Lower leg skin (tissue), 4 donors: Measurements from ENCODE around the gene TASP1. TPM values are rescaled to one million over a fixed set of nuclear protein-coding genes. Genes with fewer than 3 reads are reported as not detected.

Experiments used
- DNase-seq, 2 donors: peaks; one replicate each; pipeline ENCODE4 v3.0.0-alpha.2; 2019; ENCODE audit warnings: low spot score in 2 of 2
- H3K4me3 ChIP-seq: fragments of 200-600 bp; sonication (generic); 2 replicates; pipeline ENCODE4 v1.5.1; 2017; ENCODE audit warnings: mild to moderate bottlenecking, low read depth; ENCODE audit not compliant: poor library complexity, severe bottlenecking
- POLR2A ChIP-seq, 2 donors: fragments of 450-650 bp; IDR thresholded peaks; one replicate each; pipeline ENCODE4 v1.6.1; 2016 to 2017; ENCODE audit warnings: antibody characterized with exemption in 2 of 2, mild to moderate bottlenecking in 1 of 2, moderate library complexity in 1 of 2
- WGBS, 2 donors: methylation state at CpG; one replicate each; pipeline ENCODE4 v1.1.5; 2018; 5-methylcytosine and 5-hydroxymethylcytosine counted together
- intact Hi-C: fragments of 100-400 bp; cut with DNase I; formaldehyde crosslinking; loops from one replicate; pipeline ENCODE4 v1.15.0; 2023; ENCODE audit warnings: low total_unique reads
- total RNA-seq, 4 donors: library from RNA; depleted of rRNA; stranded (reverse); fragments of >200 nt; gene quantifications; one replicate each; pipeline ENCODE4 v1.1.0, GENCODE V29; 2016
- TF ChIP-seq, protein P1 (sequence below), 3 donors: fragments of 450-650 bp; IDR thresholded peaks; one replicate each; pipeline ENCODE4 v1.5.1; 2016; ENCODE audit warnings: antibody characterized with exemption in 3 of 3, mild to moderate bottlenecking in 3 of 3, moderate library complexity in 2 of 3

The TASP1 gene
- total RNA-seq, 4 donors from 2014 or later: 9.0 to 18.3 (median 12.7) TPM

DNA sequence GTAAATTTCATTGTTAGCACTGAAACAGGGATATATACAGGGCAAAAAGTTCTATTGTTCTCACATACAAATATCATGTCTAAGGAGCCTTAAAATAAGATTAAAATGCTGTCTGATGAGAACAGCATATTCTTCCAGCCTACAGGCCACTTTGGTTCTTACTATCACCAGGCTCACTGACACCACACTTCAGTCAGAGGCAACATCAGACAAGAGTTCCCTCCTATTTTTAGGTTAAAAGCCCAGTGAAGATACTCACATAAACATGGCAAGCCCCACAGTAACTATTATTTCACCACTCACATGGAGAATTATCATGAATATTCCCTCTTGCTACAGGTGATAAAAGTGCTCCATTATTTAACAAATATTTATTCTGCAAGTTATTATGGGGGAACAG is 241.9 kb downstream of the TASP1 start:
- H3K4me3 ChIP-seq: no peak overlapping the region
- no peak for TF ChIP-seq POLR2A (IDR thresholded peaks at IDR 0.05)
- TF ChIP-seq, protein P1, sequence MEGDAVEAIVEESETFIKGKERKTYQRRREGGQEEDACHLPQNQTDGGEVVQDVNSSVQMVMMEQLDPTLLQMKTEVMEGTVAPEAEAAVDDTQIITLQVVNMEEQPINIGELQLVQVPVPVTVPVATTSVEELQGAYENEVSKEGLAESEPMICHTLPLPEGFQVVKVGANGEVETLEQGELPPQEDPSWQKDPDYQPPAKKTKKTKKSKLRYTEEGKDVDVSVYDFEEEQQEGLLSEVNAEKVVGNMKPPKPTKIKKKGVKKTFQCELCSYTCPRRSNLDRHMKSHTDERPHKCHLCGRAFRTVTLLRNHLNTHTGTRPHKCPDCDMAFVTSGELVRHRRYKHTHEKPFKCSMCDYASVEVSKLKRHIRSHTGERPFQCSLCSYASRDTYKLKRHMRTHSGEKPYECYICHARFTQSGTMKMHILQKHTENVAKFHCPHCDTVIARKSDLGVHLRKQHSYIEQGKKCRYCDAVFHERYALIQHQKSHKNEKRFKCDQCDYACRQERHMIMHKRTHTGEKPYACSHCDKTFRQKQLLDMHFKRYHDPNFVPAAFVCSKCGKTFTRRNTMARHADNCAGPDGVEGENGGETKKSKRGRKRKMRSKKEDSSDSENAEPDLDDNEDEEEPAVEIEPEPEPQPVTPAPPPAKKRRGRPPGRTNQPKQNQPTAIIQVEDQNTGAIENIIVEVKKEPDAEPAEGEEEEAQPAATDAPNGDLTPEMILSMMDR (IDR thresholded peaks at IDR 0.05): no peak
- DNase-seq: no peak
- intact Hi-C loops: no loop called here

DNA sequence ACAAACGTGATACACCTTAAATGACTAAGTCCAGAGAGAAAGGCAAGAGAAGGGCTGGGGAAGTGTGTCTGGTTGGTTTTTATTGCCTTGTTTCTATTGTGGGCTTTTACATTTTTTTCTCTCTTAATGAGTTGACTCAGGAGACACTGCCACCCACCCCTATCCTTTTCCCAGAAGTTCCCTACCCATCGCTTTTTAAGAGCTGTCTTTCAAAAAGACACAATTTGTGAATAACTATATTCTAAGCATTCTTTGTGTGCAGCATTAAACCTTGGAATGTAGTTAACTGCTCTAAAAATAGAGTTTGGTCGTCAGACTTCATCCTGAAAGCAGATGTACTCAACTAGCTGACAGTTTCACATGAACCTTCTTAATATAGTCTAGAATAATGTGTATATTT is 242.7 kb downstream of the TASP1 start:
- WGBS, 2 donors: 68 to 70% methylated on average over 3 of the region's 3 CpGs
- no peak for TF ChIP-seq POLR2A (IDR thresholded peaks at IDR 0.05)
- TF ChIP-seq, protein P1 (IDR thresholded peaks at IDR 0.05): no peak
- DNase-seq: no peak
- no peak overlapping the region for H3K4me3 ChIP-seq
- intact Hi-C loops: no loop called here

- intact Hi-C loops: no loop called here
- TF ChIP-seq POLR2A (IDR thresholded peaks at IDR 0.05): no peak
- TF ChIP-seq, protein P1 (IDR thresholded peaks at IDR 0.05): no peak
- DNase-seq: no peak
- WGBS, 2 donors: 61 to 67% methylated on average over 1 of the region's 1 CpG
- H3K4me3 ChIP-seq: no peak overlapping the region
These were observed 243.5 kb downstream of the TASP1 start for GRCh38 chr20:13395232-13395631.

- intact Hi-C loops: no loop called here
- no peak for TF ChIP-seq POLR2A (IDR thresholded peaks at IDR 0.05)
- TF ChIP-seq, protein P1 (IDR thresholded peaks at IDR 0.05): no peak
- 96 to 99% methylated on average over 5 of the region's 5 CpGs for WGBS, 2 donors
- no peak for DNase-seq
- no peak overlapping the region for H3K4me3 ChIP-seq
These were observed 246.3 kb downstream of the TASP1 start for GRCh38 chr20:13392391-13392790.

DNA sequence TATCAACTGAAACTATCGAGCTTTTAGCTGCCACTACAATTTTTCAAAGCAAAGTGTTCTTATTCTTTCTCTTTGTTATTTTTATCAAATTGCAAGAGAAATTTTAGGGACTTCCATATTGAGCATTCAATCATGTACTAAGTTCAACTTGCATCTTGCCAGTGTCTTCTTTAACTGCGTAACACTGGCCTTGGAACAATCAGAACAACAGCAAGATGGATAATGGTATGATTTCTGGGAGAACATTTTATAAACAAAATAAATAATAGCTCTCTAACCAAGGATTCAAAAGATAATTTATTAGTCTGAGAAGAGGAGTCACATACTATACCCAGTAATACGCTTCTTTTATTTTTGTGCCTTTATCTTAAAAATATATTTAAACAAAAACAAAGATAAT is 249.6 kb downstream of the TASP1 start:
- WGBS, 2 donors: 95% methylated on average over 3 of the region's 3 CpGs
- intact Hi-C loops: no loop called here
- TF ChIP-seq, protein P1 (IDR thresholded peaks at IDR 0.05): no peak
- no peak for TF ChIP-seq POLR2A (IDR thresholded peaks at IDR 0.05)
- H3K4me3 ChIP-seq: no peak overlapping the region
- DNase-seq: no peak

DNA sequence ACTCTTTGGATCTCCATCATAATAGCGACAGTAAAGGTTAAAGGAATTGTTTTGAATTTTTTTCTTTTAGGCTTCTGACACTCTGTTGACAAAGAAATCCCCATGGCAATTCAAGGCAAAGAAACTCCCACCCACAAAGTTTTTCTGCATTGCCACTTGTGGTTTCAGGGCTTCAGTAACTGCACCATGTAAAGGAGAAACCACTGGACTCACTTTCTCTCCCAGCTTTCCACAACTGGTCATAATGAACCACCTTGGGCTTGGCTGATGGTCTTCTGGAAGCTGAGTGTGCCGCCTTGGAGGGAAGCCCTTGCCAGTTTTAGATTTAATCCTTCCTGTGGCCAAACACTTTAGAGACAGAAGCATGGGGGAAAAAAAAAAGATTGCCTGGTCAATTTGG is 254.6 kb downstream of the TASP1 start:
- no peak for TF ChIP-seq POLR2A (IDR thresholded peaks at IDR 0.05)
- H3K4me3 ChIP-seq: no peak overlapping the region
- DNase-seq: no peak
- intact Hi-C loops: no loop called here
- 94 to 95% methylated on average over 2 of the region's 2 CpGs for WGBS, 2 donors
